GM12878 (cell line): ENCODE measurements around the gene CCDC88C. TPM values are rescaled to one million over a fixed set of nuclear protein-coding genes. Genes with fewer than 3 reads are reported as not detected.
A peak's percentile ranks its signal among the peaks of the same experiment; 100 is the strongest.

ENCODE experiments used
- CHD2 ChIP-seq: IDR thresholded peaks from 2 replicates; pipeline ENCODE4 v1.6.1; 2011; ENCODE audit warnings: low read depth, low read length, improper control_type of control experiment, borderline replicate concordance
- DPF2 ChIP-seq: fragments of 450-650 bp; IDR thresholded peaks from 2 replicates; pipeline ENCODE4 v1.6.1; 2017; ENCODE audit warnings: mild to moderate bottlenecking
- E2F8 ChIP-seq: fragments of 450-650 bp; IDR thresholded peaks from 2 replicates; pipeline ENCODE4 v1.6.1; 2018; ENCODE audit warnings: mild to moderate bottlenecking, low read depth, moderate library complexity; ENCODE audit not compliant: partially characterized antibody
- EGR1 ChIP-seq, 2 experiments: IDR thresholded peaks; 1 replicate in 1 of 2; 2 replicates in 1 of 2; pipeline ENCODE4 v1.6.1; 2011 to 2012; ENCODE audit warnings: low read depth in 2 of 2, low read length in 2 of 2, borderline replicate concordance in 1 of 2, mild to moderate bottlenecking in 1 of 2, moderate library complexity in 1 of 2
- FOS ChIP-seq: IDR thresholded peaks from 3 replicates; pipeline ENCODE4 v1.6.1; 2011; ENCODE audit warnings: borderline replicate concordance; ENCODE audit not compliant: insufficient read length; ENCODE audit errors: extremely low read depth
- HCFC1 ChIP-seq: fragments of 150-350 bp; IDR thresholded peaks from 2 replicates; pipeline ENCODE4 v1.6.1; 2014; ENCODE audit warnings: low read length
- IKZF1 ChIP-seq: fragments of 450-650 bp; conservative IDR thresholded peaks from 2 replicates; pipeline ENCODE4 v1.6.1; 2017; ENCODE audit warnings: antibody characterized with exemption, mild to moderate bottlenecking
- JUND ChIP-seq: IDR thresholded peaks from 2 replicates; pipeline ENCODE4 v1.6.1; 2012; ENCODE audit warnings: low read depth, mild to moderate bottlenecking, low read length, improper control_type of control experiment, moderate library complexity
- MEF2A ChIP-seq: IDR thresholded peaks from 2 replicates; pipeline ENCODE4 v1.6.1; 2011; ENCODE audit warnings: low read depth, mild to moderate bottlenecking, low read length, moderate library complexity; ENCODE audit not compliant: insufficient read depth
- MXI1 ChIP-seq: fragments of 150-350 bp; IDR thresholded peaks from 2 replicates; pipeline ENCODE4 v1.6.1; 2011; ENCODE audit warnings: low read depth, mild to moderate bottlenecking, inconsistent platforms, low read length, improper control_type of control experiment
- MYB ChIP-seq: fragments of 150-350 bp; IDR thresholded peaks from 2 replicates; pipeline ENCODE4 v1.6.1; 2014; ENCODE audit warnings: mild to moderate bottlenecking, low read depth, low read length, borderline replicate concordance
- NFYA ChIP-seq: IDR thresholded peaks from 2 replicates; pipeline ENCODE4 v1.6.1; 2011; ENCODE audit warnings: low read depth, mild to moderate bottlenecking, low read length, improper control_type of control experiment, borderline replicate concordance
- SIN3A ChIP-seq: IDR thresholded peaks from 2 replicates; pipeline ENCODE4 v1.6.1; 2012; ENCODE audit warnings: low read depth, low read length, improper control_type of control experiment
- STAT1 ChIP-seq: fragments of 450-650 bp; conservative IDR thresholded peaks from 2 replicates; pipeline ENCODE4 v1.6.1; 2014; ENCODE audit warnings: antibody characterized with exemption, mild to moderate bottlenecking
- SUZ12 ChIP-seq: fragments of 200-600 bp; sonication (generic); IDR thresholded peaks from one replicate; pipeline ENCODE4 v1.6.1; 2018; ENCODE audit warnings: antibody characterized with exemption, mild to moderate bottlenecking; ENCODE audit not compliant: unreplicated experiment
- USF1 ChIP-seq: IDR thresholded peaks from 2 replicates; pipeline ENCODE4 v1.6.1; 2011; ENCODE audit warnings: borderline replicate concordance, low read depth, mild to moderate bottlenecking, moderate library complexity, mixed read lengths, low read length; ENCODE audit not compliant: insufficient read depth; ENCODE audit errors: extremely low read length
- USF2 ChIP-seq: IDR thresholded peaks from 2 replicates; pipeline ENCODE4 v1.6.1; 2011; ENCODE audit warnings: low read depth, low read length, improper control_type of control experiment, borderline replicate concordance
- ZBED1 ChIP-seq: IDR thresholded peaks from 2 replicates; pipeline ENCODE4 v1.6.1; 2016; ENCODE audit warnings: borderline replicate concordance
- ZNF207 ChIP-seq: fragments of 450-650 bp; IDR thresholded peaks from 2 replicates; pipeline ENCODE4 v1.6.1; 2014; ENCODE audit warnings: antibody characterized with exemption, mild to moderate bottlenecking, borderline replicate concordance
- ZNF217 ChIP-seq: fragments of 450-650 bp; IDR thresholded peaks from 2 replicates; pipeline ENCODE4 v1.6.1; 2017; ENCODE audit warnings: antibody characterized with exemption, mild to moderate bottlenecking
- ZNF24 ChIP-seq: fragments of 450-650 bp; IDR thresholded peaks from 2 replicates; pipeline ENCODE4 v1.6.1; 2017; ENCODE audit warnings: antibody characterized with exemption, mild to moderate bottlenecking
- polyA plus RNA-seq, 11 experiments: library from polyadenylated mRNA; depleted of rRNA in 4 of 11; unstranded in 6 of 11; stranded (reverse) in 5 of 11; fragments of >200 nt; fragmentation: Nextera tagmentation in 4 of 11; fragmentation: Illumina TruSeq in 1 of 11; extraction: Ambion mirVana in 4 of 11; extraction: Trizol in 1 of 11; gene quantifications; 1 replicate in 1 of 11; 2 replicates in 10 of 11; pipeline versions ENCODE4 v1.2.1 to v1.2.3, GENCODE V29; 2011 to 2016; ENCODE audit warnings: inconsistent platforms in 2 of 11, missing spikeins in 2 of 11, low read depth in 1 of 11
- total RNA-seq, 4 experiments: library from RNA; depleted of rRNA in 3 of 4; stranded (reverse); fragments of >200 nt in 3 of 4; fragmentation: Illumina TruSeq in 1 of 4; extraction: Trizol in 1 of 4; gene quantifications; 2 replicates each; pipeline versions ENCODE4 v1.2.1 to v1.2.3, GENCODE V29; 2013 to 2021
- TF ChIP-seq, protein P1 (sequence below): fragments of 450-650 bp; IDR thresholded peaks from 2 replicates; pipeline ENCODE4 v1.6.1; 2017; ENCODE audit warnings: mild to moderate bottlenecking

CCDC88C gene
- total and polyA plus RNA-seq, 10 of the 15 experiments (the other 5 are each of a cell fraction or from before 2014, with no cell fraction given), result 4.0 to 79.6 (median 36.6) TPM

DNA sequence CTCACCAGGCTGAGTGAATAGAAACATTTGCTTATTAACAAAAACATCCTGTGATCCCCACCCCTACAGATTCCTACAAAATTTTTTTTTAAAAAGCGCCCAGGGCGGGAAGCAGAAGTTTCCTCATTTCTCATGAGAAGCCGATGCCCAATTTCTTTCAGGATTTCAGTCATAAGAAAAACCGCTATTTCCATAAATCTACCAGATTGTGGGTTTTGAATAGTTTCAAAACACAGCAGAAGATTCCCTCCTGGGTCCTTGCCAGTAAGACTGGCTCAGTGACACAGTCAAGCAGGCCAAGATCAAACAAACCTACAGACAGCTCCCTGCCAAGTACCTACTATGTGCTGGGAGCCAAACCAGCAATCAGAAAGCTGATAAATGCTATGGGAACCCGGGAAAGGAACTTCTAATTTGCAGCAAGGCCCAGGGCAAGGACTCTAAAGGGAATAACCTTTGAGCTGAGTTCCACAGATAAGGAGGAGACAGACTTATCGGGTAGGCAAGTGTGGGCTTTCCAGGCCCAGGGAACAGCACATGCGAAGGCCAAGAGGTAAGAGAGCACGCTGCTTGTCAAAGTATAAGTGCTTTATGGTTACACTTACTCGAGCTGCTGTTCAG, 68.7 kb downstream of the CCDC88C start (continued):
- TF ChIP-seq ZNF24 (no peak), ZNF217 (peak; percentile 36; the same call in 1 of the 2 replicates), STAT1 (no peak), USF2 (no peak), USF1 (no peak), JUND (no peak), FOS (no peak), IKZF1 (peak; percentile 60), MXI1 (no peak), DPF2 (peak; percentile 96), ZNF207 (no peak), MYB (no peak), CHD2 (no peak), E2F8 (no peak), EGR1 (IDR thresholded peaks at IDR 0.05; ENCODE audit: borderline replicate concordance in 1 of 2, low read depth in 2 of 2, low read length in 2 of 2) (no peak), ZBED1 (no peak), HCFC1 (no peak), NFYA (no peak), MEF2A (no peak), SIN3A (no peak), SUZ12 (no peak)
- TF ChIP-seq, protein P1, sequence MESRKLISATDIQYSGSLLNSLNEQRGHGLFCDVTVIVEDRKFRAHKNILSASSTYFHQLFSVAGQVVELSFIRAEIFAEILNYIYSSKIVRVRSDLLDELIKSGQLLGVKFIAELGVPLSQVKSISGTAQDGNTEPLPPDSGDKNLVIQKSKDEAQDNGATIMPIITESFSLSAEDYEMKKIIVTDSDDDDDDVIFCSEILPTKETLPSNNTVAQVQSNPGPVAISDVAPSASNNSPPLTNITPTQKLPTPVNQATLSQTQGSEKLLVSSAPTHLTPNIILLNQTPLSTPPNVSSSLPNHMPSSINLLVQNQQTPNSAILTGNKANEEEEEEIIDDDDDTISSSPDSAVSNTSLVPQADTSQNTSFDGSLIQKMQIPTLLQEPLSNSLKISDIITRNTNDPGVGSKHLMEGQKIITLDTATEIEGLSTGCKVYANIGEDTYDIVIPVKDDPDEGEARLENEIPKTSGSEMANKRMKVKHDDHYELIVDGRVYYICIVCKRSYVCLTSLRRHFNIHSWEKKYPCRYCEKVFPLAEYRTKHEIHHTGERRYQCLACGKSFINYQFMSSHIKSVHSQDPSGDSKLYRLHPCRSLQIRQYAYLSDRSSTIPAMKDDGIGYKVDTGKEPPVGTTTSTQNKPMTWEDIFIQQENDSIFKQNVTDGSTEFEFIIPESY, result no peak
